Activated naive CD8-positive, alpha-beta T cell (primary cell): Measurements from ENCODE around the gene TTLL8.

Source experiments
- H3K27ac Mint-ChIP-seq: one replicate; pipeline ENCODE4 v1.8.0; 2021; ENCODE audit warnings: mixed read lengths
- H3K27me3 Mint-ChIP-seq: one replicate; pipeline ENCODE4 v1.8.0; 2021; ENCODE audit warnings: mixed read lengths
- H3K36me3 Mint-ChIP-seq: one replicate; pipeline ENCODE4 v1.8.0; 2021; ENCODE audit warnings: mixed read lengths
- H3K4me1 Mint-ChIP-seq: one replicate; pipeline ENCODE4 v1.8.0; 2021; ENCODE audit warnings: low read depth, mixed read lengths
- H3K4me3 Mint-ChIP-seq: one replicate; pipeline ENCODE4 v1.8.0; 2021; ENCODE audit warnings: mild to moderate bottlenecking, mixed read lengths
- H3K9me3 Mint-ChIP-seq: one replicate; pipeline ENCODE4 v1.8.0; 2021; ENCODE audit warnings: low read depth, mixed read lengths

The TTLL8 gene

DNA sequence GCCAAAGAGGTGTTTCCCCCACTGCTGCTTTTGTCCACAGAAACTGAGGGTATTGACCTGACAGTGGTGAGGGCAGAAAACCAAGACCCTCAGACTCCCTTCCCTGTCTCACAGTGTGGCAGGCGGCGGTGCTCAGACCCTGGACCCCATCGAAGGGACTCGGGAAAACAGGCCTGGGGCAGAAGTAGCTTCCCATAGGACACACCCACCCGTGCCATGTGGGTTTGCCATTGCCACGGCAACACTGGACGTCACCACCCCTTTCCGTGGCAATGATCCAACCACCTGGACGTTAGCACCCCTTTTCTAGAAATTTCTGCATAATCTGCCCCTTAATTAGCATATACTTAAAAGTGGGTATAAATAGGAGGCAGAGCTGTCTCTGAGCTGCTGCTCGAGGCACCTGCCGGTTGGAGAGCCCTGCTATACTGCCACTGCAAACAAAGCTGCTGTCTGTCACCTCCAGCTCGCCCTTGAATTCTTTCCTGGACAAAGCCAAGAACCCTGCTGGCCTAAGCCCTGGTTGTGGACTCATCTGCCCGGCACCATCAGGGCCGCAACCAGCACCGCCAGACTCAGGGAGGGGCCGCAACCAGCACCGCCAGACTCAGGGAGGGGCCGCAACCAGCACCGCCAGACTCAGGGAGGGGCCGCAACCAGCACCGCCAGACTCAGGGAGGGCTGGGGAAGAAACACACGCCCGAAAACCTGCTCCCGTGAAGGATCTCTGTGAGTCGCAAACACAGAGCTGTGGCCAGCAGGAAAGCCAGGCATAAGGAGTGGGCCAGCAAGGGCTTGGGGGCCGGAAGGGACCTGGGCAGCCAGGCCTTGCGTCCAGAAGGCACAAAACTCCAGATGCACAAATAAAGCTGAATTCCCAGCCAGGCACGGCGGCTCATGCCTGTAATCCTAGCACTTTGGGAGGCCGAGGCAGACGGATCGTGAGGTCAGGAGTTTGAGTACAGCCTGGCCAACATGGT, 16.7 kb upstream of the TTLL8 start:
- no peak overlapping the region for H3K4me3 Mint-ChIP-seq
- no peaks in the 10 kb centered on the region for H3K36me3 Mint-ChIP-seq
- no peaks in the 10 kb centered on the region for H3K4me1 Mint-ChIP-seq
- no peaks in the 10 kb centered on the region for H3K9me3 Mint-ChIP-seq
- H3K27me3 Mint-ChIP-seq: no peaks in the 10 kb centered on the region
- H3K27ac Mint-ChIP-seq: no peak overlapping the region

DNA sequence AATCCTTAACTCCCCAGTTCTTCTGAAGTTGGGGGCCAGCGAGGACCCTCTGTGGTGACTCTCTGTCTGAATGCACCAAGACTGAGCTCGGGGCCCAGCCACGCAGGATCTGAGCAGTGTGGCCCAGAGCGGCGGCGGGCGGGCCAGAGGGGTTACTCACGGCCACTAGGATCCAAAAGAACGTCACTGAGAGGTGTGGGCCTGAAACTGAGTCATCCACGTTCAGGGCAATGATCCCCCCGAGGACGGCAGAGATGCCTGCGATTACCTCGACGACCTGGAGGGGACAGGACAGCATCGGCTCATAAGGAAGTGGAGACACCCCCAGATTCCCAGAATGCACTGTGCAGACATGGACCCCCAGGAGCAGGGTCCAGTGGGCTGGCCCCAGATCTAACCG, 16.0 kb upstream of the TTLL8 start:
- Mint-ChIP-seq H3K4me1 (no peaks in the 10 kb centered on the region), H3K36me3 (no peaks in the 10 kb centered on the region), H3K27ac (no peak overlapping the region), H3K9me3 (no peaks in the 10 kb centered on the region), H3K4me3 (no peak overlapping the region), H3K27me3 (no peaks in the 10 kb centered on the region)

GRCh38 chr22:50072714-50073538, 14.8 kb upstream of the TTLL8 start:
- no peaks in the 10 kb centered on the region for H3K27me3 Mint-ChIP-seq
- no peaks in the 10 kb centered on the region for H3K36me3 Mint-ChIP-seq
- H3K9me3 Mint-ChIP-seq: no peaks in the 10 kb centered on the region
- H3K4me1 Mint-ChIP-seq: no peaks in the 10 kb centered on the region
- H3K4me3 Mint-ChIP-seq: no peak overlapping the region
- H3K27ac Mint-ChIP-seq: no peak overlapping the region

- Mint-ChIP-seq H3K4me3 (no peak overlapping the region), H3K9me3 (no peaks in the 10 kb centered on the region), H3K4me1 (no peaks in the 10 kb centered on the region), H3K36me3 (no peaks in the 10 kb centered on the region), H3K27me3 (no peaks in the 10 kb centered on the region), H3K27ac (no peak overlapping the region)
Measured at GRCh38 chr22:50072167-50072555, 14.1 kb upstream of the TTLL8 start.

- no peaks in the 10 kb centered on the region for H3K27me3 Mint-ChIP-seq
- H3K27ac Mint-ChIP-seq: no peak overlapping the region
- H3K4me1 Mint-ChIP-seq: no peaks in the 10 kb centered on the region
- H3K4me3 Mint-ChIP-seq: no peak overlapping the region
- no peaks in the 10 kb centered on the region for H3K9me3 Mint-ChIP-seq
- H3K36me3 Mint-ChIP-seq: no peaks in the 10 kb centered on the region
Measured at GRCh38 chr22:50071432-50072166, 13.5 kb upstream of the TTLL8 start.

DNA sequence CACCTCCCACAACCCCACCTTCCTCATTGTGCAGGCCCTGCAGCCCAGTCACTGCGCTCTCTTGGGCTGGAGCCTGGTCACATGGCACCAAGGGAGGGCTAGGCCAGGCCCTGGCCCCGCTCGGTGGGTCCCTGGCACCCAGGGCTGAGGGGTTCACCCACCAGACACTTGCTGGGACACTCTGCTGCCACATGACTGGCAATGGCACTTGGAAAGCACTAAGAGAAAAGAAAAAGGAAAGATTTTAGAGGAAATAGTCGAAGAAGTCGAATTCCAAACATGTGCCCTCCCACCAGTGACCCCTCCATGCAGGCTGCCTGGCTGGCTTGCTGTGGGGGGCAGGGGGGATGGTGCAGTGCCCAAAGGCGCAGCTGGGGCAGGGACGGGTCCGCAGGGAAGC, 12.3 kb upstream of the TTLL8 start:
- Mint-ChIP-seq H3K36me3 (no peaks in the 10 kb centered on the region), H3K9me3 (no peaks in the 10 kb centered on the region), H3K4me1 (no peaks in the 10 kb centered on the region), H3K4me3 (no peak overlapping the region), H3K27ac (no peak overlapping the region), H3K27me3 (no peaks in the 10 kb centered on the region)

GRCh38 chr22:50068096-50068495, 10.0 kb upstream of the TTLL8 start:
- Mint-ChIP-seq H3K4me3 (no peak overlapping the region), H3K27me3 (no peaks in the 10 kb centered on the region), H3K27ac (no peak overlapping the region)

GRCh38 chr22:50067244-50067643, 9.1 kb upstream of the TTLL8 start:
- Mint-ChIP-seq H3K4me1 (no peaks in the 10 kb centered on the region), H3K4me3 (no peak overlapping the region), H3K27me3 (no peaks in the 10 kb centered on the region), H3K27ac (no peak overlapping the region), H3K9me3 (no peaks in the 10 kb centered on the region), H3K36me3 (no peaks in the 10 kb centered on the region)

More at GRCh38 chr22:50068096-50068495, 10.0 kb upstream of the TTLL8 start:
- no peaks in the 10 kb centered on the region for H3K4me1 Mint-ChIP-seq
- H3K9me3 Mint-ChIP-seq: no peaks in the 10 kb centered on the region
- no peaks in the 10 kb centered on the region for H3K36me3 Mint-ChIP-seq

DNA sequence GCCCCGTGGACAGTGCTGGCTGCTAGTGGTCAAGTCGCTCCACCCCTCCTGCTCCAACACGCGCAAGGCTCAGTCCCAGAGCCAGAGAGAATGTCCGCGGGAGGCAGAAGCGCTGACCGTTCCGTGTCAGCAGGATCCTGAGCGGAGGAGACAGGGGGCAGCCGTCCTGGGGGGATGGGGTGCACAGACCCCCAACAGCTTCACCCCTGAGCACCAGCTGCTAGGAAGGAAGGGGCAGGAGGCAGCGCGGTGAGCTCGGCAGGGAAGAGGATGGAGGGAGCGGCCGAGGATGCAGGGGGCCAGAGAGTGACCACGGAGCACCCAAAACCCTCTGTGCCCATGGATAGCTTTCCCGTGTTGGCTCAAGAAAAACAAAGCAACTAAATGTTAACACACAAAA, 6.4 kb upstream of the TTLL8 start:
- Mint-ChIP-seq H3K27ac (no peak overlapping the region), H3K27me3 (no peaks in the 10 kb centered on the region), H3K9me3 (no peaks in the 10 kb centered on the region), H3K36me3 (no peaks in the 10 kb centered on the region), H3K4me1 (no peaks in the 10 kb centered on the region), H3K4me3 (no peak overlapping the region)

DNA sequence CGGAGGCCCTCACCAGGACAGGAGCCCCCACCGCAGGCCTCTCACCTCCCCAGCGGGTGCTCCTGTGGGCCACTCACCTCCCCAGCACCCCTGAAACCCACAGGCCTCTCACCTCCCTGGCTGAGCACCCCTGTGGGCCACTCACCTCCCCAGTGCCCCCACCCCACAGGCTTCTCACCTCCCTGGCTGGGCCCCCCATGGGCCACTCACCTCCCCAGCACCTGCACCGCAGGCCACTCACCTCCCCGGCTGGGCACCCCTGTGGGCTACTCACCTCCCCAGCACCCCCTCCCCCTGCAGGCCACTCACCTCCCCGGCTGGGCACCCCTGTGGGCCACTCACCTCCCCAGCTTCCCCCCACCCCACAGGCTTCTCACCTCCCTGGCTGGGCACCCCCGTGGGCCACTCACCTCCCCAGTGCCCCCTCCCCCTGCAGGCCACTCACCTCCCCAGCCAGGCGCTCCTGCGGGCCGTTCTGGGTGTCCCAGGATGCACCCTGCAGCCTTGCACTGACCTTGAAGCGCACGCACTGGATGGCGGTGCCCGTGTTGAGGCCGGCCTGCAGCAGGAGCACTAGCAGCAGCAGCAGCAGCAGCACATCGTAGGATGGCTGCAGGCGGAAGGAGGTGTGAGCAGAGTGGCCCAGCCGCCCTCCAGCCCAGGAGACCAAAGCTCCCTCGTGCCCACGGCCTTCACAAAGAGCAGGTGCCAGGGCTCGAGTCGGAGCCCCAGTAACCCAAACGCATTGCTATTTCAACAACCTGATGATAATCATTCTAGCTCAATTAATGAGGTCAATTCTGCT, 5.7 kb upstream of the TTLL8 start:
- Mint-ChIP-seq H3K9me3 (no peaks in the 10 kb centered on the region), H3K27ac (no peak overlapping the region), H3K36me3 (no peaks in the 10 kb centered on the region), H3K4me1 (peaks cover 2% of the 10 kb centered on the region), H3K4me3 (no peak overlapping the region), H3K27me3 (peaks cover 2% of the 10 kb centered on the region)

GRCh38 chr22:50062509-50063135, 4.5 kb upstream of the TTLL8 start:
- peaks cover 2% of the 10 kb centered on the region for H3K4me1 Mint-ChIP-seq
- peaks cover 2% of the 10 kb centered on the region for H3K27me3 Mint-ChIP-seq
- H3K27ac Mint-ChIP-seq: no peak overlapping the region
- H3K4me3 Mint-ChIP-seq: no peak overlapping the region
- H3K9me3 Mint-ChIP-seq: no peaks in the 10 kb centered on the region
- H3K36me3 Mint-ChIP-seq: no peaks in the 10 kb centered on the region

GRCh38 chr22:50061824-50062355, 3.8 kb upstream of the TTLL8 start:
- H3K4me3 Mint-ChIP-seq: no peak overlapping the region
- H3K4me1 Mint-ChIP-seq: peaks cover 2% of the 10 kb centered on the region
- no peaks in the 10 kb centered on the region for H3K9me3 Mint-ChIP-seq
- peaks cover 2% of the 10 kb centered on the region for H3K27me3 Mint-ChIP-seq
- H3K27ac Mint-ChIP-seq: no peak overlapping the region
- H3K36me3 Mint-ChIP-seq: no peaks in the 10 kb centered on the region

GRCh38 chr22:50061141-50061823, 3.2 kb upstream of the TTLL8 start:
- Mint-ChIP-seq H3K27ac (no peak overlapping the region), H3K4me3 (no peak overlapping the region), H3K27me3 (peaks cover 2% of the 10 kb centered on the region), H3K9me3 (no peaks in the 10 kb centered on the region), H3K4me1 (peaks cover 2% of the 10 kb centered on the region), H3K36me3 (no peaks in the 10 kb centered on the region)
